Right lobe of liver (tissue), 4 donors: Measurements from ENCODE around the gene DCST2.
A peak's percentile ranks its signal among the peaks of the same experiment; 100 is the strongest.

ENCODE experiments used
- CTCF ChIP-seq, 4 donors: fragments of 200-600 bp in 3 of 4; fragments of 450-650 bp in 1 of 4; IDR thresholded peaks; one replicate each; pipeline versions ENCODE4 v1.5.1 to v1.8.0; 2016 to 2022; ENCODE audit warnings: antibody characterized with exemption in 4 of 4, mild to moderate bottlenecking in 2 of 4
- POLR2A ChIP-seq: fragments of 450-650 bp; IDR thresholded peaks from one replicate; pipeline ENCODE4 v1.6.1; 2017; ENCODE audit warnings: antibody characterized with exemption, mild to moderate bottlenecking
- donor health status: DM: no; HTN: no; CAD: no.
- donor health status: DM: no; HTN: no; CAD: no.
- donor health status: DM: no; HTN: yes; CAD: no.

- TF ChIP-seq POLR2A (no peak), CTCF (IDR thresholded peaks at IDR 0.05) (peak; percentile 75 to 88 (median 86))
Measured at GRCh38 chr1:155044812-155045657, 11.5 kb upstream of the DCST2 start.
